Upper lobe of left lung (tissue), 4 donors: ENCODE results near the gene SIK2.

Experiments used
- EP300 ChIP-seq, 4 donors: sonication (generic); formaldehyde crosslinking; IDR thresholded peaks; one replicate each; pipeline ENCODE4 v1.5.1; 2017; ENCODE audit warnings: antibody characterized with exemption in 4 of 4, control low read depth in 2 of 4
- POLR2AphosphoS5 ChIP-seq, 2 donors: sonication (generic); formaldehyde crosslinking; IDR thresholded peaks; one replicate each; pipeline ENCODE4 v1.5.1; 2017; ENCODE audit warnings: antibody characterized with exemption in 2 of 2
- TF ChIP-seq, protein P1 (sequence below), 6 experiments: fragments of 450-650 bp in 4 of 6; fragments of 200-600 bp in 2 of 6; sonication (generic) in 2 of 6; IDR thresholded peaks; one replicate each; pipeline ENCODE4 v1.5.1; 2016 to 2019; ENCODE audit warnings: antibody characterized with exemption in 6 of 6

DNA sequence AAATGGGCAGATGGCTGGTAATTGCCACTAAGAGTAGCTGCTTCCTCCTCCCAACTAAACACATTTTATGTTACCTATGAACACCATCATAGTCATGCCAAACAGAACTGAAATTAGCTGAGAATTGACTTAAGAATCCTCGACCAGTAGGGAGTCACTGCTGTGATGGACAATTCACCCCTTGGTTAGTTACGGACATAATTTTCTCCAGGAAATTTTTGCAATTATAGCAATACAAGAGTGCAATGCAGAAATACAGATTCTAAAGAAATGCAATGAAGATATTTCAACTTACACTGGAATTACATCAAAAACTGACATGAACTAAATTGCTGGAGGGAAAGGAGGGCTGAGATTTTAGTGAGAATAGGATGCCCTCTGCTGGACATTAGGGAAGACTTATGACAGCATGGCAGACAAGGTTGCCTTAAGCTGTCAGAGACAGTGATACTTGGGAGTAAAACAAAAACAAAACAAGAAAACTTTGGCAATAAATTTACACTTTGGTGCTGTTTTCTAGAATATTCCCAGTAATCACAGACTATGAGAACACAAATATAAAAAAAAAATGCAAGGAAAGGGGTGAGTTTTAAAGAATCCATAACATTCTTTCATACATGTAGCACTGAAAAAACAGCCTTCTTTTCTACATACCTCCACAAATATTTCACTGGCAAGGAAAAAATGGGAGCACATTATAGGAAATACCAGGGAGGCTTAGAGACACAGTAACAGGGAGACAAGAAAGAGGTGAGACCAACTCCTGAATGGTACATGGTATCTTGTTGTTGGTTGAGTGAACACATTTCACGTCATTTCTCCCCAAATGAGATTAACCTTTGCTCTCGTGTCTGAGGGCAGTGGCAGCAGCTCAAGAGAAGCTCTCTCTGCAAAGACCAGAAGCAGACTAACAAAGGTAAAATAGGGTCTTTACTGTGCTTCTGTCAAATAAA lies 175.1 kb downstream of the SIK2 start:
- no peak for TF ChIP-seq EP300 (IDR thresholded peaks at IDR 0.05)
- TF ChIP-seq, protein P1, sequence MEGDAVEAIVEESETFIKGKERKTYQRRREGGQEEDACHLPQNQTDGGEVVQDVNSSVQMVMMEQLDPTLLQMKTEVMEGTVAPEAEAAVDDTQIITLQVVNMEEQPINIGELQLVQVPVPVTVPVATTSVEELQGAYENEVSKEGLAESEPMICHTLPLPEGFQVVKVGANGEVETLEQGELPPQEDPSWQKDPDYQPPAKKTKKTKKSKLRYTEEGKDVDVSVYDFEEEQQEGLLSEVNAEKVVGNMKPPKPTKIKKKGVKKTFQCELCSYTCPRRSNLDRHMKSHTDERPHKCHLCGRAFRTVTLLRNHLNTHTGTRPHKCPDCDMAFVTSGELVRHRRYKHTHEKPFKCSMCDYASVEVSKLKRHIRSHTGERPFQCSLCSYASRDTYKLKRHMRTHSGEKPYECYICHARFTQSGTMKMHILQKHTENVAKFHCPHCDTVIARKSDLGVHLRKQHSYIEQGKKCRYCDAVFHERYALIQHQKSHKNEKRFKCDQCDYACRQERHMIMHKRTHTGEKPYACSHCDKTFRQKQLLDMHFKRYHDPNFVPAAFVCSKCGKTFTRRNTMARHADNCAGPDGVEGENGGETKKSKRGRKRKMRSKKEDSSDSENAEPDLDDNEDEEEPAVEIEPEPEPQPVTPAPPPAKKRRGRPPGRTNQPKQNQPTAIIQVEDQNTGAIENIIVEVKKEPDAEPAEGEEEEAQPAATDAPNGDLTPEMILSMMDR (IDR thresholded peaks at IDR 0.05): peak; percentile 60 to 82 (median 74)
- TF ChIP-seq POLR2AphosphoS5 (IDR thresholded peaks at IDR 0.05): no peak
